Mesenteric fat pad (tissue), 1 donor: ENCODE data around the gene TRIOBP. TPM values are rescaled to one million over a fixed set of nuclear protein-coding genes. Genes with fewer than 3 reads are reported as not detected.

Experiments used
- DNase-seq: peaks from one replicate; pipeline ENCODE4 v3.0.0-alpha.2; 2020; ENCODE audit warnings: low spot score
- total RNA-seq: library from RNA; stranded (reverse); fragmentation: NEBNext Ultra II Directional; extraction: Animal tissue kit (Norgen Biotek cat#: 25700); gene quantifications from one replicate; pipeline ENCODE4 v1.2.1, GENCODE V29; 2021
- donor health status: DM: yes; HTN: yes; CAD: no.

Gene TRIOBP
- total RNA-seq, 1 donor from 2014 or later = 91.7 TPM

GRCh38 chr22:37665487-37665886, 31.4 kb upstream of the TRIOBP start:
- no peak for DNase-seq

DNA sequence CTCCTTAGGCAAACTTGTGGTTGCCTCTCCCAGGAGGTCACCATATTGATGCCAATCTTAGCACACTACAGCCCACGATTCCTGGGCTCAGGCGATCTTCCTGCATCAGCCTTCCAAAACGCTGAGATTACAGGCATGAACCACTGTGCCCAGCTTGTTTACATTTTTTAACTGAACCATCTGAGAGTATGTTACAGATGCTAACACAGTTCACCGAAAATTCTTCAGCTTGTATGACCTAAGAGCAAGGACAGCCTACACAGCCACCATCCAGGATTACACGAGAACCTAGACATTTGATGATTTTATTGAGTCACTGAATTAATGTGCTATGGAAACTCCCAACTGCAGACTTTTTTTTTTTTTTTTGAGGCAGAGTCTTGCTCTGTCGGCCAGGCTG, 27.3 kb upstream of the TRIOBP start:
- DNase-seq = no peak

GRCh38 chr22:37672206-37672919, 24.5 kb upstream of the TRIOBP start:
- DNase-seq = no peak

- DNase-seq = no peak
Observed at GRCh38 chr22:37672920-37673455, 23.9 kb upstream of the TRIOBP start.

DNA sequence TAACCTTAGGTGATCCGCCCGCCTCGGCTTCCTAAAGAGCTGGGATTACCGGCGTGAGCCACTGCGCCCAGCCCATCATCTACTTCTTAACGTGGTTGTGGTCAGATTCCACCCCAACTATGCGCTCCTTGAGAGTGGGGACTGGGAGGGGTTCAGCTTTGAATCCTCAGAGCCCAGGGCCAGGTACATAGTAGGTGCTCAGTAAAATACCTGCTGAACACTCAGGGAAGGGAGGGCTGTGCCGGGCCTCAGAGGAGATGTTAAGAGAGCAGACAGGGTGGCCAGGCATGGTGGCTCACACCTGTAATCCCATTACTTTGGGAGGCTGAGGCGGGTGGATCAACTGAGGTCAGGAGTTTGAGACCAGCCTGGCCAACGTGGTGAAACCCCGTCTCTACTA, 22.6 kb upstream of the TRIOBP start:
- DNase-seq = no peak

GRCh38 chr22:37674951-37675929, 21.6 kb upstream of the TRIOBP start, which contains the start of gene LGALS1:
TSS of gene LGALS1 (plus strand) at chr22:37675636. CDS start at chr22:37675703, 67 bp downstream.
- peak; percentile 96 for DNase-seq

DNA sequence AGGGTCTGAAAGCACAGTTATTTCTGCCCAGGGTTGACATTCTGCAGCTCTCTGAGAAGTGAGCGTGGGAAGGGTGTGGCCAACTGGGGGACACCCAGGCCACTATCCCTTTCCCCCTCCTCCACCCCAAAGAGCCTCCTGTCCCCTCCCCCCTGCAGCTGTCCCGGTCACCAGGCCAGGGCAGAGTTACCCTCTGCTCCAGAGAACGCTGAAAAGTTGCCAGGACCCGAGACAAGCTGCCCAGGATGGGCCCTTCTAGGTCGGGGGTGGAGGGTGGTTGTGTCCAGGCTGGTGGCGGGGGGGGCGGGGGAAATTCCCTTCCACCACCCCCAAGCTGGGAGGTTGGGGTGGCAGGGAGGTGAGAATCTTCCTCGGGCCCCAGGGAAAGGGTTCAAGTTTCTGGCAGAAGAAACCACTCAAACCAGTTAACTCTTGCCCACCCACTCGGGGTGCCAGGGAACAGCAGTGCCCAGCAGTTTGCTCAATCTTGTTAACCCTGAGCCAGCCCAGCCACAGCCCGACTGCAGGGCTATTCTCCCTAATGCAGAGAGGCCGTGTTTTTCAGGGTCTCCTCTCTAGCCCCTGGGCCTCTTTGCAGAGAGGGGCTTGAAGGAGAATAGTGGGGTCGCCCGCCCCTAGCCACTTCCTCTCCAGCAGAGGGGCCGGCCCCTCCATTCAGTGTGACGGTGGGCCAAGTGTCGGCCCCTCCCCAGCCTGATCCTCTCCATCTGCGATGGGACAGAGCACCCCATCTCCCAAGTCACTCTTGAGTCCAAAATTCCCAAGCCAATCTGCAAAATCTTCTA, 20.7 kb upstream of the TRIOBP start:
- no peak for DNase-seq

- DNase-seq = peak; percentile 94
Observed at GRCh38 chr22:37676736-37677492, 19.9 kb upstream of the TRIOBP start.

DNA sequence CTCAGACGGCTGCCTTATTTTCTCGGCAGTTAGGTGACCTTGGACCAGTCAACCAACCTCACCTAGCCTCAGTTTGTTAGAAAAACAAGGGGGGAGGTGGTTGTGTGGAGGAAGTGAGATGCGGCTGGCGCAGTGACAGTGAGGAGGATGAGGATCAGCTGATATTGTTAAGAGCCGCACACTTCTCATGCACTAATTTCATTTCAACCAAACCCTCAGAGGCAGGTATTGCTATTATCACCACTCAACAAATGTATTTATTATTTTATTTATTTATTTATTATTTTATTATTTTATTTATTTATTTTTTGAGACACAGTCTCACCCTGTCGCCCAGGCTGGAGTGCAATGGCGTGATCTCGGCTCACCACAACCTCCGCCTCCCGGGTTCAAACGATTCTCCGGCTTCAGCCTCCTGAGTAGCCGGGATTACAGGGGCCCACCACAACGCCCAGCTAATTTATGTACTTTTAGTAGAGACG, 19.3 kb upstream of the TRIOBP start:
- DNase-seq = no peak

- DNase-seq = no peak
Observed at GRCh38 chr22:37678372-37678771, 18.5 kb upstream of the TRIOBP start.

DNA sequence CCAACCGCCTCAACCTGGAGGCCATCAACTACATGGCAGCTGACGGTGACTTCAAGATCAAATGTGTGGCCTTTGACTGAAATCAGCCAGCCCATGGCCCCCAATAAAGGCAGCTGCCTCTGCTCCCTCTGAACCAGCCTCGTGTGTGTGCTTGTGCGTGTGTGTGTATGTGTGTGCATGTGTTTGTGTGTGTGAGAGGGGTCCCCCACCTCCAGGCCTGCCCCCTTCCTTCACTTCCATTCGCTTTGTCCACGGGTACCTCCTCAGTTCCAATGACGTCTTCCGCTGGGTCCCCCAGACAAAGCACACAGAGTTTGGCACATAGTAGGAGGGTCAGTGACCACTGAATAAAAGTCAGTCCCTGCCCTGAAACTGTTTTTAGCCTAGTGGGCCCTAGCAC, 17.2 kb upstream of the TRIOBP start:
- no peak for DNase-seq

DNA sequence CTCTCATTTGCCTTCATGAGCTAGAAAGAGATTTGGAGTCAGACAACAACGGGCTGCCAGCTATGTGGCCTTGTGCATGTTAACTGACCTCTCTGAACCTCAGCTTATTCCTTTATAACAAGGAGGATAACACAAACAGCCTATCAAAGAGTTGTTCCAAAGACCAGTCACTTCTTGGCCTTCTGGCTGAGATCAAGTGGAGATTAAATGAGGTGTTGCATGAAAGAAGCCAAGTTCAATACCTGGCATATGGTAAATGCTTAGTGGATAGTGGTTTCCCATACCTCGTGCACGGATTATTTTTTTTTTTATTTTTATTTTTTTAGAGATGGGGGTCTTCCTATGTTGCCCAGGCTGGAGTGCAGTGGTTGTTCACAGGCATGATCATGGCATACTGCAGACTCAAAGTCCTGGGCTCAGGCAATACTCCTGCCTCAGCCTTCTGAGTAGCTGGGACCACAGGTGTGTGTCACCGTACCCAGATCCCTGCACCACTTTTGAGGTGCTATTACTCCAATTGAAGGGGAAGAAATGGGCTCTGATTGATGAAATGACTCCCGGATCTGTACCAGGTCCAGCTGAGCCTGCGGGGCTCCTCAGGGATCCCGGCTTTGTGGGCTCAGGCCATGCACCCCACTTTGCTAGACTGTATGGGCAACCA, 16.5 kb upstream of the TRIOBP start:
- DNase-seq = no peak

DNA sequence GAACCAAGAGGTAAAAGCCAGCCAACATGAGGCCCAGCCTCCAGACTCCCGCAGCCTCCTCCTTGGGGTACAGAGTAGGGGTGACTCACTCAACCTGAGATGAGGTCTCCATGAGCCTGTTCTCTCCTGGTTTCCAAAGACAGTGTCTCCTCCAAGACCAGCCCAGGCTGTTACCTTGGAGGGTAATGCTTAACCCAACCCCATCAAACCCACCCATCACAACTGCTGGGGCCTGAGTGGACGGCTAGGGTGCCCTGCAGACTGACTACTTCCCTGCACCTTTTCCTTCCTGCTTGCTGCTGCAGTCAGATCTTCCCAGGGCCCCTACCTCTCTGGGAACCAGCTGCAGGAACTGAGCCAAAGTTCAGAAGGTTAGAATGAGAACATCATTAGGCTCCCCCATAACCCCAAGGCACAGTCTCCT, 15.8 kb upstream of the TRIOBP start:
- DNase-seq = no peak

GRCh38 chr22:37681556-37682049, 15.2 kb upstream of the TRIOBP start:
- peak; percentile 92 for DNase-seq

DNA sequence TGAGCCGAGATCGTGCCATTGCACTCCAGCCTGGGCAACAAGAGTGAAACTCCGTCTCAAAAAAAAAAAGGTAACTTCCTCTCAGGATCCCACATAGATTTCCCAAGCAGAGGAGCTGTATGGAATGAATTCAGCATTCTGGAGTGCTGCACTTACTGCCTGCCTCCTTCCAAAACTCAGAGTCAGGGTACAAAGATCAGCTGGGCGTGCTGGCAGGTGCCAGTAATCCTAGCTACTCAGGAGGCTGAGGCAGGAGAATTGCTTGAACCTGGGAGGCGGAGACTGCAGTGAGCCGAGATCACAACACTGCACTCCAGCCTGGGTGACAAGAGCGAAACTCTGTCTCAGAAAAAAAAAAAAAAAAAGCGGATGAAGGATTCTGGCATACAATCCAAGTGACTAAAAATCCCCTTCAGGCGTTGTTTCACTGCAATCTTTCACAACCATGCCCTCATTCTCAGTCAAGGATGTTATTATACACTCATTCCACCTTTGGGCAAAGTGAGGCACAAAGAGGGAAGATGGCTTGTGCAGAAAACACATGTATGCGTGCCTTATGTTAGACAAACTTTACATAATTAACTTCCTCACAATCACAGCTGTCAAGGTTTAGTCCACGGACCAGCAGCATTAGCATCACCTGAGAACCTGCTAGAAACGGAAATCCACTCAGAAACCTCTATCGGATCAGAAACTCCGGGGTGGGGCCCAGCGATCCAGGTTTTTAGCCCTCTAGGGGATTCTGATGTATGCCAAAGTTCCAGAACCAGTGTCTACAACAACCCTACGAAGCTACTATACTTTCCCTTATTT, 11.8 kb upstream of the TRIOBP start:
- no peak for DNase-seq

DNA sequence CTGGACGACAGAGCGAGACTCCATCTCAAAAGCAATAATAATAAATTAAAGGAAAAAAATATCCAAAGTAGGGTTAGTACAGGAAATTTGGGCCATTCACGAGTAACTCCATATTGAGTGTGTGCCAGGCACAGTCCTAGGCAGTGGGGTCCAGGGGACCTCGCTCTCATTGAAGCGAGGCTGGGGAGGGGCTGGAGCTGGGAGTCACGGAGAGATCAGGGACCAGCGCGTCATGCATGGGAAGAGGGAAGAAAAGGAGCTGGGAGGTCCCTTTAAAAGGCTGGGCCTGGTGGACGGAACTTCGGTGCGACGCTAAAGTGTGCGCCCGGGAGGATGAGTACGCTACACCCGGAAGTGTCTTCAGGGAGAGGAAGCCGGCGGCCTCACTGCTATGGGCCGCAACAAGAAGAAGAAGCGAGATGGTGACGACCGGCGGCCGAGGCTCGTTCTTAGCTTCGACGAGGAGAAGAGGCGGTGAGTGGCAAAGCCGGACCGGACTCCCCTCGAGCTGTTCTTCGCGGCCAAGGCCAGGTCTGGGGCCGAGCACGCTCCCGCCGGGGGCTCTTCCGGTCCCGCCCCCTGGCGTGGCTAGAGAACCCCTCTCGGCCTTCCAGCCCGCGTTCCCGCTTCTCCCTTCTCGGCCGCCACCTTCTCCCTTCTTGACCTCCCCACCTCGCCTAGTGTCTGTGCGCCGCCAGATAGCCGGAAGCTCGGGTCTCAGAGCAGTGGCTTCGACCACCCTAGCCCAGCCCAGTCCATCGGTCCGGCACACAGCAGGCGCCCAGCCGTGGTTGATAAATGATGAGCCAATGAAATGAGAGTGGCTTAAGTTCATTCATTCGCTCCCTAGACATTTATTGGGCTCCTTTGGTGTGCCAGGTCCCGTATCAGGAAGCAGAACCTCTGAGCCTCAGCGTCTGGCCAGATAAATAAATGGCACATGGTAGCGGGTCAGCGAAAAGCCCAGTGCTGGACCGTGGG, 10.6 kb upstream of the TRIOBP start, which contains the start of gene NOL12:
NOL12 (plus strand) TSS at position 342 of the 981 bp plus-strand sequence; CDS start at position 392, 50 bp downstream.
- peak; percentile 93 for DNase-seq

DNA sequence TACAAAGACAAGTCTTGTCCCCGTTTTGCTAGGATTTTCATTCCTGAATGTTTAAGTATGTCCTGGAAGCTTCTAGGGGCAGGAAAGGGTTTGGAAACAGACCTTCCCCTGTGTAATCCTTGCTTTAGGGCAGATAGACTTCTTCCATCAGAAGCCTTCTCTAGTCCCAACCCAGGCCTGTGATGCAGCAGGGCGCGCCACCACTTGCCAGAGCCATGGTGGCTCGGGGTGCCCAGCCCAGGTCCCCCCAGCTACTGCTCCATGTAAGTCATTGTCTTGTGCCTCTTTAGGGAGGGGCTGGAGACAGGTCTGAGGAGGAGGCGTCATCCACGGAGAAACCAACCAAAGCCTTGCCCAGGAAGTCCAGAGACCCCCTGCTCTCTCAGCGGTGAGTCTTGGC, 6.4 kb upstream of the TRIOBP start:
- DNase-seq = no peak
